Measurements from ENCODE around the gene C22orf39.

The C22orf39 gene

DNA sequence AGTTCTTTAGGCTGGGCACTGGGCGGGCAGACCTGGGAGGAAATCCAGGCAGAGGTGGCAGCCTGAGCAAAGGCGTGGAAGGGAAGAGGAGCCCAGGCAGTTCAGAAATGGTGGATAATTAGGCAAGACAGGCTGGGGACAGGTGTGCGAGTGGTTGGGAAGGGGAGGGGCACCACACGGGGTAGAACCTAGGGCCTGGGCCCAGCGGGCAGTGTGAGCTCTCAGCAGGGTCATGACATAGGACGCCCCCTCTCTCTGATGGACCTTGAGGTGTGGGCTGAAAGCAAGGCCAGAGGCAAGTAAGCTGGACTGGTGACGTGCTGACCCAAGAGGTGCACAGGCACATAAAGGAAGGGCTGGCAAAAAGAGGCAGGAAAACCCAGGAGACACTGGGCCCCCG lies 24.7 kb upstream of the C22orf39 start:
- Histone ChIP-seq H3K23ac (ENCODE audit: low read length) (no peak overlapping the region), H2BK5ac (ENCODE audit: low read length) (no peak overlapping the region)
- WGBS (ENCODE audit: extremely low coverage, insufficient coverage, low lambda C conversion rate), result no CpG with 5 or more reads among the region's 8 CpGs

DNA sequence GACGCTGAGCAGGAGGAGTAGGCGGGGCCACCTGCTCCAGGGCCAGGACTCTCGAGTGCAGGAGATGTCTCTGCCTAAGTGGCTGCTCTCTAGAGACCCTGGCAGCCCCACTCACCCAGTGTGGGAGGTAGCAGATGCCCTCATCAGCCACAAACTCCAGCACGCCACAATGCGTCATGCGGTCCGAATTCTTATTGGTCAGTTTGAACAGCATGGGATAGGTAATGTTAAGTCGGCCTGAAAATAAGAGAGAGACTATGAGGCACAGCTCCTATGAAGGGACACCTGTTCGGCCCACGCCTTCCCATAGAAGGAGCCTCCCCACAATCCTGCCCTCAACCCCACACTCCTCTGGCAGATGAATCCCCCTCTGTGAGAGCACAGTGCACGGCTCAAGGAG lies 24.1 kb upstream of the C22orf39 start:
- Histone ChIP-seq H3K9ac (ENCODE audit: low read length) (no peak overlapping the region), H3K27me3 (ENCODE audit: insufficient read depth, low read length, poor library complexity) (no peaks in the 10 kb centered on the region), H2BK5ac (ENCODE audit: low read length) (no peak overlapping the region), H3K36me3 (ENCODE audit: control insufficient read depth, insufficient read depth, low read length) (peaks cover 21% of the 10 kb centered on the region), H3K79me1 (ENCODE audit: low read length) (peaks cover 13% of the 10 kb centered on the region), H2BK15ac (replicated peaks; ENCODE audit: low read depth) (no peak overlapping the region), H3K56ac (ENCODE audit: low read length) (no peak overlapping the region), H3K4ac (ENCODE audit: low read depth, low read length) (no peak overlapping the region), H4K5ac (ENCODE audit: low read length) (no peak overlapping the region), H3K4me2 (ENCODE audit: low read length) (no peak overlapping the region), H3K79me2 (ENCODE audit: control insufficient read depth, insufficient read depth, low read length) (peaks cover 12% of the 10 kb centered on the region), H2AK5ac (ENCODE audit: low read length) (no peak overlapping the region), H2BK120ac (ENCODE audit: low read depth, low read length) (no peak overlapping the region), H3K23ac (ENCODE audit: low read length) (no peak overlapping the region), H3K4me1 (ENCODE audit: control insufficient read depth, low read depth, low read length) (no peaks in the 10 kb centered on the region), H4K8ac (ENCODE audit: low read depth, low read length) (no peak overlapping the region), H3K4me3 (ENCODE audit: low read length) (no peak overlapping the region), H3K18ac (ENCODE audit: low read length) (no peak overlapping the region), H3K27ac (ENCODE audit: low read depth, low read length) (no peak overlapping the region)
- WGBS (ENCODE audit: extremely low coverage, insufficient coverage, low lambda C conversion rate), result no CpG with 5 or more reads among the region's 11 CpGs
- DNase-seq, result no peak

More for the DNA sequence above, 24.7 kb upstream of the C22orf39 start:
- Histone ChIP-seq H2AK5ac (ENCODE audit: low read length) (no peak overlapping the region), H3K9ac (ENCODE audit: low read length) (no peak overlapping the region), H3K79me2 (ENCODE audit: control insufficient read depth, insufficient read depth, low read length) (peaks cover 15% of the 10 kb centered on the region), H3K18ac (ENCODE audit: low read length) (no peak overlapping the region), H3K4me2 (ENCODE audit: low read length) (no peak overlapping the region), H3K27me3 (ENCODE audit: insufficient read depth, low read length, poor library complexity) (no peaks in the 10 kb centered on the region), H3K4ac (ENCODE audit: low read depth, low read length) (no peak overlapping the region), H3K27ac (ENCODE audit: low read depth, low read length) (no peak overlapping the region), H2BK15ac (replicated peaks; ENCODE audit: low read depth) (no peak overlapping the region), H4K5ac (ENCODE audit: low read length) (no peak overlapping the region), H3K4me3 (ENCODE audit: low read length) (no peak overlapping the region), H3K56ac (ENCODE audit: low read length) (no peak overlapping the region), H3K36me3 (ENCODE audit: control insufficient read depth, insufficient read depth, low read length) (peaks cover 19% of the 10 kb centered on the region), H2BK120ac (ENCODE audit: low read depth, low read length) (no peak overlapping the region), H4K8ac (ENCODE audit: low read depth, low read length) (no peak overlapping the region), H3K79me1 (ENCODE audit: low read length) (peaks cover 13% of the 10 kb centered on the region), H3K4me1 (ENCODE audit: control insufficient read depth, low read depth, low read length) (no peaks in the 10 kb centered on the region)
- no peak for DNase-seq

DNA sequence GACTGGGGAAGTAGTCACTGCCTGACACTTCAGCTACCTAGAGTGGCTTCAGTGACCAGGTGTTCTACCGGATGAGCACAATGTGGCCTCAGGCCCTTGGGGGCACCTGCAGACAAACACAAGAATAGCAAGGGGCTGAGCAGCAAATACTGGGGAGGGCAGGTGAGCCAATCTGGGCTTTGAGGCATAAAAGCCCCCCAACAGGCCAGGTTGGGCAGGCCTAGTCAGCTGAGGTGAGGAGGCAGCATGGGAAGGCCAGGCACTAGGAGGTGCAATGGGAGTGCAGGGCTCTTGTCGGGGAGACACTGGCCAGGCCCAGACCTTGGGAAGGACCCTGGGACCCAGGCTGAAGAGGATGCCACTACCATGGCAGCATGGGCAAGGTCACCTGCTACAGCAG lies 22.5 kb upstream of the C22orf39 start:
- no peak overlapping the region for H2AK5ac ChIP-seq (ENCODE audit: low read length)
- no peak overlapping the region for H3K4me2 ChIP-seq (ENCODE audit: low read length)
- H2BK15ac ChIP-seq (replicated peaks; ENCODE audit: low read depth), result no peak overlapping the region
- H4K5ac ChIP-seq (ENCODE audit: low read length), result no peak overlapping the region
- no peak overlapping the region for H3K4me3 ChIP-seq (ENCODE audit: low read length)
- no peak overlapping the region for H3K4ac ChIP-seq (ENCODE audit: low read depth, low read length)
- H2BK5ac ChIP-seq (ENCODE audit: low read length), result no peak overlapping the region
- no peak overlapping the region for H3K56ac ChIP-seq (ENCODE audit: low read length)
- no peaks in the 10 kb centered on the region for H3K79me2 ChIP-seq (ENCODE audit: control insufficient read depth, insufficient read depth, low read length)
- H3K23ac ChIP-seq (ENCODE audit: low read length), result no peak overlapping the region
- no peak overlapping the region for H3K27ac ChIP-seq (ENCODE audit: low read depth, low read length)
- no peak for DNase-seq
- H3K4me1 ChIP-seq (ENCODE audit: control insufficient read depth, low read depth, low read length), result no peaks in the 10 kb centered on the region
- H4K8ac ChIP-seq (ENCODE audit: low read depth, low read length), result no peak overlapping the region
- H2BK120ac ChIP-seq (ENCODE audit: low read depth, low read length), result no peak overlapping the region
- peaks cover 23% of the 10 kb centered on the region for H3K36me3 ChIP-seq (ENCODE audit: control insufficient read depth, insufficient read depth, low read length)
- H3K27me3 ChIP-seq (ENCODE audit: insufficient read depth, low read length, poor library complexity), result no peaks in the 10 kb centered on the region
- no peak overlapping the region for H3K9ac ChIP-seq (ENCODE audit: low read length)
- H3K18ac ChIP-seq (ENCODE audit: low read length), result no peak overlapping the region
- WGBS (ENCODE audit: extremely low coverage, insufficient coverage, low lambda C conversion rate), result no CpG with 5 or more reads among the region's 2 CpGs
- peaks cover 5% of the 10 kb centered on the region for H3K79me1 ChIP-seq (ENCODE audit: low read length)

DNA sequence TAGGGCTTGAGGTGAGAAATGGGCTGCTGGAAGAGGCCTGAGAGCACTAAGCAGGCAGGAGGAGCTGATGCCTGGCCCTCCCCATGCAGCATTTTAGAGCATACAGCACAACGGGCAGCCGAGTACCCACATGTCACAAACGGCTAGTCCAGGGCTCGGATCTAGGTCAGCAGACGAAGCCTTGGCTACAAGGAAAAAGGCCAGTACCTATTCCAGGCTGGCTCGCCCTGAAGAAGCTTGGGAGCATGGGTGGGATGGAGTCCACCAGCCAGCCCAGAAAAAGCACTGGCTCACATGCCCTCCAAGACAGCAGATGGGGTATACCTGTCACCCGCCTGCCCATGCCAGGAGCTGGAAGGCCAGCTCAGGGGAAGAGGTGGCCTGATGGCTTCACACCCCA lies 21.9 kb upstream of the C22orf39 start:
- Histone ChIP-seq H3K4me1 (ENCODE audit: control insufficient read depth, low read depth, low read length) (no peaks in the 10 kb centered on the region), H3K4ac (ENCODE audit: low read depth, low read length) (no peak overlapping the region), H3K9ac (ENCODE audit: low read length) (no peak overlapping the region), H3K18ac (ENCODE audit: low read length) (no peak overlapping the region), H3K4me2 (ENCODE audit: low read length) (no peak overlapping the region), H3K56ac (ENCODE audit: low read length) (no peak overlapping the region), H2BK5ac (ENCODE audit: low read length) (no peak overlapping the region), H3K79me1 (ENCODE audit: low read length) (peaks cover 5% of the 10 kb centered on the region), H2BK120ac (ENCODE audit: low read depth, low read length) (no peak overlapping the region), H3K27ac (ENCODE audit: low read depth, low read length) (no peak overlapping the region), H3K23ac (ENCODE audit: low read length) (no peak overlapping the region), H3K27me3 (ENCODE audit: insufficient read depth, low read length, poor library complexity) (no peaks in the 10 kb centered on the region), H2AK5ac (ENCODE audit: low read length) (no peak overlapping the region), H3K79me2 (ENCODE audit: control insufficient read depth, insufficient read depth, low read length) (no peaks in the 10 kb centered on the region), H4K5ac (ENCODE audit: low read length) (no peak overlapping the region), H3K36me3 (ENCODE audit: control insufficient read depth, insufficient read depth, low read length) (peaks cover 22% of the 10 kb centered on the region), H2BK15ac (replicated peaks; ENCODE audit: low read depth) (no peak overlapping the region), H4K8ac (ENCODE audit: low read depth, low read length) (no peak overlapping the region), H3K4me3 (ENCODE audit: low read length) (no peak overlapping the region)
- WGBS (ENCODE audit: extremely low coverage, insufficient coverage, low lambda C conversion rate), result no CpG with 5 or more reads among the region's 7 CpGs
- DNase-seq, result no peak

DNA sequence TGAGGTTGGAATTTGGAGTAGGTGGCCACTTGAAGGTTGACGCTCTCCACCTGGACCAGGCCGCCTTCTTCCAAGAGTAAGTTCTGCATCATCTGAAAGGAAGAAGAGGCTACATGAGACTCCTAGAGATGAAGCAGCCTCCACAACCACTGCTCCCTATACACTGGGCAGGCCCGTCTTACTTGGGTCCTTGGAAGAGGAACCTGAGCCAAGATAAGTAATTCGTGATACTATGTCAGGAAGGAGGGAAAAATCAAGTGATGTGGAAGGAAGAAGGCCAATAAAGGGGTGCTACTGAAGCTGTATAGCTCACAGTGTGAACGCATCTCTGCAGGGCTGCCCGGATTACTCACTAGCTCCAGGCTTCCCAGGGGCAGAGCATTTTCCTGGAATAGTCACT lies 20.4 kb upstream of the C22orf39 start:
- peaks cover 21% of the 10 kb centered on the region for H3K36me3 ChIP-seq (ENCODE audit: control insufficient read depth, insufficient read depth, low read length)
- no peak for DNase-seq
- no peak overlapping the region for H3K18ac ChIP-seq (ENCODE audit: low read length)
- no peak overlapping the region for H3K23ac ChIP-seq (ENCODE audit: low read length)
- no peak overlapping the region for H4K5ac ChIP-seq (ENCODE audit: low read length)
- H3K4me2 ChIP-seq (ENCODE audit: low read length), result no peak overlapping the region
- no peak overlapping the region for H2BK5ac ChIP-seq (ENCODE audit: low read length)
- H3K4ac ChIP-seq (ENCODE audit: low read depth, low read length), result no peak overlapping the region
- H3K56ac ChIP-seq (ENCODE audit: low read length), result no peak overlapping the region
- H3K27me3 ChIP-seq (ENCODE audit: insufficient read depth, low read length, poor library complexity), result no peaks in the 10 kb centered on the region
- peaks cover 1% of the 10 kb centered on the region for H3K79me1 ChIP-seq (ENCODE audit: low read length)
- no peak overlapping the region for H4K8ac ChIP-seq (ENCODE audit: low read depth, low read length)
- no peak overlapping the region for H2BK15ac ChIP-seq (replicated peaks; ENCODE audit: low read depth)
- H3K4me3 ChIP-seq (ENCODE audit: low read length), result no peak overlapping the region
- H3K27ac ChIP-seq (ENCODE audit: low read depth, low read length), result no peak overlapping the region
- no peak overlapping the region for H3K9ac ChIP-seq (ENCODE audit: low read length)
- H3K4me1 ChIP-seq (ENCODE audit: control insufficient read depth, low read depth, low read length), result no peaks in the 10 kb centered on the region
- H2BK120ac ChIP-seq (ENCODE audit: low read depth, low read length), result no peak overlapping the region
- H2AK5ac ChIP-seq (ENCODE audit: low read length), result no peak overlapping the region
- WGBS (ENCODE audit: extremely low coverage, insufficient coverage, low lambda C conversion rate), result no CpG with 5 or more reads among the region's 6 CpGs
- no peaks in the 10 kb centered on the region for H3K79me2 ChIP-seq (ENCODE audit: control insufficient read depth, insufficient read depth, low read length)

Measured in mesendoderm (in vitro differentiated cells).